HEK293 (cell line): ENCODE results near the gene SETD5.
"Not testable (repeated sequence)": the region's sequence is repeated elsewhere in the genome, so short reads cannot be mapped to it uniquely, and the experiment has no call there.

Source experiments
- CTCF ChIA-PET: fragments of 350-600 bp; formaldehyde crosslinking; extraction: SDS; loops from one replicate; lab custom pipeline; 2021; ENCODE audit warnings: antibody characterized with exemption; lab: Yijun Ruan, JAX
- POLR2A ChIA-PET: fragments of 300-600 bp; formaldehyde crosslinking; extraction: SDS; loops from one replicate; lab custom pipeline; 2020; ENCODE audit warnings: antibody characterized with exemption, inconsistent platforms; lab: Yijun Ruan, JAX
- H3K27ac ChIP-seq: fragments of 200-500 bp; sonication (Bioruptor generic); 2 replicates; pipeline ENCODE4 v1.5.1; 2014; ENCODE audit warnings: low read depth, low read length, control low read depth, inconsistent platforms; ENCODE audit errors: extremely low read depth
- H3K36me3 ChIP-seq, 2 experiments: fragments of 200-500 bp in 1 of 2; sonication (Bioruptor generic) in 1 of 2; 1 replicate in 1 of 2; 2 replicates in 1 of 2; pipeline ENCODE4 v1.5.1; 2014 to 2017; ENCODE audit warnings: inconsistent platforms in 2 of 2, low read length in 2 of 2; ENCODE audit not compliant: control insufficient read depth in 2 of 2, insufficient read depth in 1 of 2
- H3K4me1 ChIP-seq: fragments of 200-500 bp; sonication (Bioruptor generic); 2 replicates; pipeline ENCODE4 v1.5.1; 2014; ENCODE audit warnings: mild to moderate bottlenecking, low read length, inconsistent platforms; ENCODE audit not compliant: control insufficient read depth, insufficient read depth
- H3K4me3 ChIP-seq: 2 replicates; pipeline ENCODE4 v1.5.1; 2011; ENCODE audit warnings: low read depth, mild to moderate bottlenecking, control low read depth, low read length, moderate library complexity
- H3K9me3 ChIP-seq: fragments of 200-500 bp; sonication (Bioruptor generic); 2 replicates; pipeline ENCODE4 v1.5.1; 2014; ENCODE audit warnings: low read depth, low read length, inconsistent platforms; ENCODE audit not compliant: control insufficient read depth, insufficient read depth
- EGR2 ChIP-seq: fragments of 450-650 bp; formaldehyde crosslinking; IDR thresholded peaks from 2 replicates; pipeline ENCODE4 v1.5.1; 2016; ENCODE audit warnings: low read depth, missing biosample characterization, missing genetic modification characterization
- SCRT2 ChIP-seq: fragments of 450-650 bp; formaldehyde crosslinking; IDR thresholded peaks from 2 replicates; pipeline ENCODE4 v1.5.1; 2016; ENCODE audit warnings: missing biosample characterization, missing genetic modification characterization
- SETDB1 ChIP-seq: IDR thresholded peaks from one replicate; pipeline ENCODE4 v1.6.1; 2017; ENCODE audit warnings: mild to moderate bottlenecking, low read length, moderate library complexity, mixed read lengths; ENCODE audit not compliant: insufficient read length
- ZFHX2 ChIP-seq: fragments of 450-650 bp; formaldehyde crosslinking; conservative IDR thresholded peaks from 2 replicates; pipeline ENCODE4 v1.5.1; 2016; ENCODE audit warnings: missing biosample characterization, missing genetic modification characterization
- ZFP41 ChIP-seq: fragments of 450-650 bp; formaldehyde crosslinking; IDR thresholded peaks from 2 replicates; pipeline ENCODE4 v1.5.1; 2016; ENCODE audit warnings: missing biosample characterization, missing genetic modification characterization, borderline replicate concordance
- ZNF221 ChIP-seq: fragments of 450-650 bp; formaldehyde crosslinking; IDR thresholded peaks from 2 replicates; pipeline ENCODE4 v1.5.1; 2017; ENCODE audit warnings: missing biosample characterization, missing genetic modification characterization, borderline replicate concordance
- ZNF423 ChIP-seq: fragments of 450-650 bp; formaldehyde crosslinking; IDR thresholded peaks from 2 replicates; pipeline ENCODE4 v1.5.1; 2016; ENCODE audit warnings: missing biosample characterization, missing genetic modification characterization
- ZNF600 ChIP-seq: fragments of 450-650 bp; formaldehyde crosslinking; IDR thresholded peaks from 2 replicates; pipeline ENCODE4 v1.5.1; 2016; ENCODE audit warnings: missing biosample characterization, missing genetic modification characterization
- ZNF660 ChIP-seq: fragments of 450-650 bp; IDR thresholded peaks from 2 replicates; pipeline ENCODE4 v1.5.1; 2018; ENCODE audit warnings: missing biosample characterization, mild to moderate bottlenecking, missing genetic modification characterization
- ZNF664 ChIP-seq: fragments of 450-650 bp; formaldehyde crosslinking; IDR thresholded peaks from 2 replicates; pipeline ENCODE4 v1.5.1; 2016; ENCODE audit warnings: missing biosample characterization, missing genetic modification characterization
- ZNF791 ChIP-seq: fragments of 450-650 bp; formaldehyde crosslinking; IDR thresholded peaks from 2 replicates; pipeline ENCODE4 v1.5.1; 2016; ENCODE audit warnings: missing biosample characterization, missing genetic modification characterization
- ZSCAN23 ChIP-seq: fragments of 450-650 bp; formaldehyde crosslinking; IDR thresholded peaks from 2 replicates; pipeline ENCODE4 v1.5.1; 2016; ENCODE audit warnings: missing biosample characterization, missing genetic modification characterization
- TF ChIP-seq, protein P1 (sequence below): fragments of 450-650 bp; formaldehyde crosslinking; IDR thresholded peaks from 2 replicates; pipeline ENCODE4 v1.5.1; 2016; ENCODE audit warnings: missing biosample characterization, missing genetic modification characterization

The SETD5 gene

DNA sequence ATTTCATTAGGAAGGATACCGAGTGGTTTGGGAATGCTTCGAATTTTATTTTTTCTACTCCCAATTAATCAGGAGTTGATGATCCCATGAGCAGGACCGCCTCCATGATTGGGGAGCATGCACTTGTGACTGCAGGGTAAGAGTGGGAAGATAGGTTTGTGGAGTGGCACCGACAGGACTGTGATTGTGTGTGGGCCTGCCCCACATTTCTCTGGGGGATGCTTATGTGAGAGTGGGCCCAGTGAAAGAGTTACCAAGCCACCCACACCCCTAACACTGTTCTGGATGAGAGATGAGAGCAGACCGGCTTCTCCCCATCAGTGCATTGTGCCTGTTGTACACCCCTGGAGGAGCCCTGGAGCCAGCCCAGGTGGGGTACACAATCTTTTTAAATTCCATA, 79.5 kb downstream of the SETD5 start:
- no peaks in the 10 kb centered on the region for H3K4me1 ChIP-seq
- TF ChIP-seq ZSCAN23 (tag by site-specific recombination) = no peak
- TF ChIP-seq, protein P1, sequence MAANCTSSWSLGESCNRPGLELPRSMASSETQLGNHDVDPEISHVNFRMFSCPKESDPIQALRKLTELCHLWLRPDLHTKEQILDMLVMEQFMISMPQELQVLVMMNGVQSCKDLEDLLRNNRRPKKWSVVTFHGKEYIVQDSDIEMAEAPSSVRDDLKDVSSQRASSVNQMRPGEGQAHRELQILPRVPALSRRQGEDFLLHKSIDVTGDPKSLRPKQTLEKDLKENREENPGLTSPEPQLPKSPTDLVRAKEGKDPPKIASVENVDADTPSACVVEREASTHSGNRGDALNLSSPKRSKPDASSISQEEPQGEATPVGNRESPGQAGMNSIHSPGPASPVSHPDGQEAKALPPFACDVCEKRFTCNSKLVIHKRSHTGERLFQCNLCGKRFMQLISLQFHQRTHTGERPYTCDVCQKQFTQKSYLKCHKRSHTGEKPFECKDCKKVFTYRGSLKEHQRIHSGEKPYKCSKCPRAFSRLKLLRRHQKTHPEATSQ = no peak
- TF ChIP-seq ZNF660 (tag by site-specific recombination) = no peak
- TF ChIP-seq ZFHX2 (tag by site-specific recombination) = peak; percentile 67
- no peak for TF ChIP-seq ZNF791
- no peak for TF ChIP-seq ZNF423
- TF ChIP-seq EGR2 (tag by site-specific recombination) = peak; percentile 70
- no peak for TF ChIP-seq ZNF221 (tag by site-specific recombination)
- TF ChIP-seq, all 188 proteins: peak for 2
- Histone ChIP-seq H3K9me3 (no peaks in the 10 kb centered on the region), H3K36me3 (peaks cover 78 to 97% of the 10 kb centered on the region in 2 experiments), H3K4me3 (no peak overlapping the region), H3K27ac (no peak overlapping the region)
- ChIA-PET POLR2A (no interaction called here), CTCF (interaction anchor here (1.5 kb wide), 1 partner anchor 124 kb away, joined by 5 read pairs; no protein-coding TSS in a partner anchor)

- H3K36me3 ChIP-seq = peaks cover 60 to 75% of the 10 kb centered on the region in 2 experiments
- no peaks in the 10 kb centered on the region for H3K9me3 ChIP-seq
- H3K4me1 ChIP-seq = no peaks in the 10 kb centered on the region
- ChIA-PET POLR2A (no interaction called here), CTCF (interaction anchor here (0.6 to 1.4 kb wide), 2 partner anchors 20 to 85 kb away, joined by 3 to 5 read pairs; no protein-coding TSS in a partner anchor)
- no peak for TF ChIP-seq SETDB1
- no peak overlapping the region for H3K4me3 ChIP-seq
- H3K27ac ChIP-seq = no peak overlapping the region
Observed at GRCh38 chr3:9480265-9480664, 82.8 kb downstream of the SETD5 start.

DNA sequence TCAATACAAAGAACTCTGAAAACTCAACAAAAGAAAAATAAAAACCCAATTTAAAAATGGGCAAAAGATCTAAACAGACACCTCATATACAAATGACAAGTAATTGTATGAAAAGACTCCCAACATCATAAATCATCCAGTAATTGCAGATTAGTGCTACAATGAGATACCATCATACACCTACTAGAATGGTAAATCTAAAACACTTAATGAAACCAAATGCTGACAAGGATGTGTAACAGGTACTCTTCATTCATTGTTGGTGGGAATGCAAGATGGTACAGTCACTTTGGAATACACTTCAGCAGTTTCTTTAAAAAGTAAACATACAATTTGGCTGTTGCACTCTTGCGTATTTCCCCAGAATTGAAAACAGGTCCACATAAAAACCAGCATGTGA, 87.8 kb downstream of the SETD5 start:
- TF ChIP-seq ZFP41 = no peak
- peak; percentile 59 for TF ChIP-seq SCRT2 (tag by site-specific recombination)
- Histone ChIP-seq H3K27ac (no peak overlapping the region), H3K36me3 (peaks cover 24 to 32% of the 10 kb centered on the region in 2 experiments), H3K4me1 (no peaks in the 10 kb centered on the region), H3K9me3 (no peaks in the 10 kb centered on the region), H3K4me3 (no peak overlapping the region)
- CTCF ChIA-PET = no interaction called here
- POLR2A ChIA-PET = no interaction called here

DNA sequence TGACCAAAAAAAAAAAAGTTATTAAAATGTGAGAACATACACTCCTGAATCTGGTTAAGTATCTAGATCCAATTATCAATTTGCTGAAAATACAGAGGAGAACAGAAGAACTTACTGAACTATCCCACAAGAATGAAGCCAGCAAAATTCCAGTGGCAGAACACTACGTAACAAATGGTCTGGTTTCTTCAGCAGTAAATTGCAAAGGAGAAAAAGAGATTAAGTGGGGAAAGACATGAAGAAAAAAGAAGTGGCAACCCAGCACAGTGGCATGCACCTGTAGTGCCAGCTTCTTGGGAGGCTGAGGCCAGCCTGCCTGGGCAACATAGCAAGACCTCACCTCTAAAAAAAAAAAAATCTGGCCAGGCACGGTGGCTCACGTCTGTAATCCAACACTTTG, 94.1 kb downstream of the SETD5 start:
- H3K4me1 ChIP-seq = no peaks in the 10 kb centered on the region
- no peak for TF ChIP-seq ZNF664 (tag by site-specific recombination)
- TF ChIP-seq ZNF600 (tag by site-specific recombination) = peak; percentile 90
- TF ChIP-seq, all 188 proteins: peak for 1
- H3K4me3 ChIP-seq = no peak overlapping the region
- H3K9me3 ChIP-seq = no peaks in the 10 kb centered on the region
- no peak overlapping the region for H3K27ac ChIP-seq
- ChIA-PET CTCF (interaction anchor here (0.6 to 1.0 kb wide), 3 partner anchors 9 to 168 kb away, joined by 3 to 9 read pairs (median 4); no protein-coding TSS in a partner anchor), POLR2A (no interaction called here)
- peaks cover 0 to 3% of the 10 kb centered on the region in 2 experiments; a peak in 2 of 3 replicates for H3K36me3 ChIP-seq

- H3K4me1 ChIP-seq, POLR2A ChIA-PET, H3K9me3 ChIP-seq, H3K27ac ChIP-seq, H3K36me3 ChIP-seq, H3K4me3 ChIP-seq: not testable (repeated sequence)
- CTCF ChIA-PET = interaction anchor here (1.0 kb wide), 1 partner anchor 141 kb away, joined by 4 read pairs; no protein-coding TSS in a partner anchor
Observed at GRCh38 chr3:9494036-9494435, 96.6 kb downstream of the SETD5 start.
